Measurements from ENCODE around the gene AGPAT3.

DNA sequence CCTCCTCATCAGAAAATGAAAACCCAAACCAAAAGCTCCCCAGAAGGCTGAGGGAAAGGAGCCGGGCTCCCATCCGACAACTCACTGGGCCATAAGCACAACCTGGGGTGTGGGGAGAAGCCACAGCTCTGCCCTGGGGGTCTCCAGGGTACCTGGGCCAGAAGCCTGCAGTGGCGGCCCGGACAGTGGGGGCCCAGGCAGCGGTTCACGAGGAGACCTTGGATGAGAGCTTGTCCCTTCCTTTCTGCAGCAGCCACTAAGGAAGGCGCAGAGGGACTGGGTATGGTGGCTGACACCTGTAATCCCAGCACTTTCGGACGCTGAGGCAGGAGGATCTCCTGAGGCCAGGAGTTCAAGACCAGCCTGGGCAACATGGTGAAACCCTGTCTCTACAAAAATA is 129.6 kb downstream of the AGPAT3 start:
- TF ChIP-seq, protein P1, sequence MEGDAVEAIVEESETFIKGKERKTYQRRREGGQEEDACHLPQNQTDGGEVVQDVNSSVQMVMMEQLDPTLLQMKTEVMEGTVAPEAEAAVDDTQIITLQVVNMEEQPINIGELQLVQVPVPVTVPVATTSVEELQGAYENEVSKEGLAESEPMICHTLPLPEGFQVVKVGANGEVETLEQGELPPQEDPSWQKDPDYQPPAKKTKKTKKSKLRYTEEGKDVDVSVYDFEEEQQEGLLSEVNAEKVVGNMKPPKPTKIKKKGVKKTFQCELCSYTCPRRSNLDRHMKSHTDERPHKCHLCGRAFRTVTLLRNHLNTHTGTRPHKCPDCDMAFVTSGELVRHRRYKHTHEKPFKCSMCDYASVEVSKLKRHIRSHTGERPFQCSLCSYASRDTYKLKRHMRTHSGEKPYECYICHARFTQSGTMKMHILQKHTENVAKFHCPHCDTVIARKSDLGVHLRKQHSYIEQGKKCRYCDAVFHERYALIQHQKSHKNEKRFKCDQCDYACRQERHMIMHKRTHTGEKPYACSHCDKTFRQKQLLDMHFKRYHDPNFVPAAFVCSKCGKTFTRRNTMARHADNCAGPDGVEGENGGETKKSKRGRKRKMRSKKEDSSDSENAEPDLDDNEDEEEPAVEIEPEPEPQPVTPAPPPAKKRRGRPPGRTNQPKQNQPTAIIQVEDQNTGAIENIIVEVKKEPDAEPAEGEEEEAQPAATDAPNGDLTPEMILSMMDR (conservative IDR thresholded peaks at IDR 0.05 in 1 of 2, IDR thresholded peaks at IDR 0.05 in 1 of 2; ENCODE audit: low read depth in 1 of 2, low read length in 2 of 2), result no peak
- TF ChIP-seq EZH2 (IDR thresholded peaks at IDR 0.05; ENCODE audit: low read length, missing control alignments), result no peak
